Coronary artery (tissue), 2 donors: ENCODE data around the gene CCL7.

Source experiments
- DNase-seq: peaks from one replicate; pipeline ENCODE4 v3.0.0-alpha.2; 2017; ENCODE audit warnings: low spot score
- H3K27ac ChIP-seq, 2 donors: fragments of 200-600 bp; sonication (generic); one replicate each; pipeline ENCODE4 v1.5.1; 2016 to 2019
- H3K4me3 ChIP-seq: fragments of 200-600 bp; sonication (generic); 2 replicates; pipeline ENCODE4 v1.5.1; 2016; ENCODE audit warnings: mild to moderate bottlenecking, moderate library complexity
- CTCF ChIP-seq: fragments of 200-600 bp; sonication (generic); IDR thresholded peaks from one replicate; pipeline ENCODE4 v1.5.1; 2019; ENCODE audit warnings: antibody characterized with exemption

CCL7 gene

GRCh38 chr17:34269969-34270368 lies at the start of gene CCL7:
Gene CCL7 (plus strand): TSS chr17:34270221. CDS start chr17:34270291, 70 bp downstream.
- no peak for DNase-seq
- Histone ChIP-seq H3K27ac (no peak within 1 kb of the TSS), H3K4me3 (no peak within 1 kb of the TSS)
- no peak for TF ChIP-seq CTCF

GRCh38 chr17:34220752-34221395 lies 49.1 kb upstream of the CCL7 start:
- Histone ChIP-seq H3K4me3 (no peak overlapping the region), H3K27ac (peak overlapping the region in 1 of 2 donors; percentile 24)
- DNase-seq: no peak
- TF ChIP-seq CTCF: no peak

GRCh38 chr17:34221411-34221810 lies 48.6 kb upstream of the CCL7 start:
- no peak overlapping the region for H3K27ac ChIP-seq
- DNase-seq: no peak
- H3K4me3 ChIP-seq: no peak overlapping the region
- TF ChIP-seq CTCF: no peak

- H3K27ac ChIP-seq: no peak overlapping the region
- TF ChIP-seq CTCF: no peak
- no peak for DNase-seq
- H3K4me3 ChIP-seq: no peak overlapping the region
These were observed 47.1 kb upstream of the CCL7 start for GRCh38 chr17:34222722-34223497.

GRCh38 chr17:34225046-34225445 lies 45.0 kb upstream of the CCL7 start:
- TF ChIP-seq CTCF: no peak
- Histone ChIP-seq H3K27ac (no peak overlapping the region), H3K4me3 (no peak overlapping the region)
- no peak for DNase-seq

- Histone ChIP-seq H3K27ac (no peak overlapping the region), H3K4me3 (no peak overlapping the region)
- TF ChIP-seq CTCF: no peak
- DNase-seq: no peak
These were observed 43.8 kb upstream of the CCL7 start for GRCh38 chr17:34226011-34226743.
